Natural killer cell (primary cell): ENCODE results near the gene KCNJ18. TPM values are rescaled to one million over a fixed set of nuclear protein-coding genes. Genes with fewer than 3 reads are reported as not detected.
"Not testable (repeated sequence)": the region's sequence is repeated elsewhere in the genome, so short reads cannot be mapped to it uniquely, and the experiment has no call there.

Source experiments
- ATAC-seq, 3 donors: fragments of 150-1000 bp in 2 of 3; fragments of 200-7000 bp in 1 of 3; cut with Tn5 transposase; 1 replicate in 1 of 3; 2 replicates in 2 of 3; pipeline ENCODE4 v1.10.0; 2021; ENCODE audit warnings: mild to moderate bottlenecking in 2 of 3, moderate library complexity in 2 of 3
- DNase-seq, 2 donors: peaks; one replicate each; pipeline versions ENCODE4 v3.0.0 to v3.0.0-alpha.2; 2013 to 2021; ENCODE audit warnings: mixed read lengths in 1 of 2
- H3K27ac ChIP-seq: one replicate; pipeline ENCODE4 v1.5.1; 2013; ENCODE audit warnings: mild to moderate bottlenecking, low read length
- H3K27me3 ChIP-seq: one replicate; pipeline ENCODE4 v1.6.1; 2013; ENCODE audit warnings: low read length; ENCODE audit not compliant: control insufficient read depth, insufficient read depth
- H3K36me3 ChIP-seq: one replicate; pipeline ENCODE4 v1.6.1; 2013; ENCODE audit warnings: low read length; ENCODE audit not compliant: control insufficient read depth, insufficient read depth
- H3K4me1 ChIP-seq: one replicate; pipeline ENCODE4 v1.6.1; 2013; ENCODE audit warnings: low read length; ENCODE audit not compliant: control insufficient read depth, insufficient read depth
- H3K4me3 ChIP-seq: one replicate; pipeline ENCODE4 v1.5.1; 2013; ENCODE audit warnings: low read length
- H3K9me3 ChIP-seq: one replicate; pipeline ENCODE4 v1.6.1; 2013; ENCODE audit warnings: low read length; ENCODE audit not compliant: control insufficient read depth, insufficient read depth
- H3K27ac Mint-ChIP-seq, 2 donors: one replicate each; pipeline ENCODE4 v1.8.0; 2022; ENCODE audit warnings: mild to moderate bottlenecking in 2 of 2, mixed read lengths in 2 of 2, moderate library complexity in 1 of 2
- H3K27me3 Mint-ChIP-seq, 2 donors: one replicate each; pipeline ENCODE4 v1.8.0; 2022; ENCODE audit warnings: low read depth in 2 of 2, mixed read lengths in 2 of 2
- H3K36me3 Mint-ChIP-seq: one replicate; pipeline ENCODE4 v1.8.0; 2022; ENCODE audit warnings: mixed read lengths
- H3K4me1 Mint-ChIP-seq, 2 donors: one replicate each; pipeline ENCODE4 v1.8.0; 2022; ENCODE audit warnings: mixed read lengths in 2 of 2
- H3K4me3 Mint-ChIP-seq: one replicate; pipeline ENCODE4 v1.8.0; 2022; ENCODE audit warnings: mild to moderate bottlenecking, moderate library complexity, mixed read lengths
- H3K9me3 Mint-ChIP-seq, 2 donors: one replicate each; pipeline ENCODE4 v1.8.0; 2022; ENCODE audit warnings: mixed read lengths in 2 of 2
- CTCF ChIP-seq: fragments of 200-600 bp; IDR thresholded peaks from one replicate; pipeline ENCODE4 v1.8.0; 2022; ENCODE audit warnings: antibody characterized with exemption
- WGBS: methylation state at CpG from one replicate; pipeline ENCODE4 v1.1.7; 2013; ENCODE audit warnings: missing lambda C conversion rate; ENCODE audit not compliant: insufficient coverage; 5-methylcytosine and 5-hydroxymethylcytosine counted together
- intact Hi-C: fragments of 100-400 bp; cut with micrococcal nuclease; formaldehyde crosslinking; loops from one replicate; pipeline ENCODE4 v1.14.2; 2022
- total RNA-seq, 4 donors: library from RNA; stranded (reverse); fragments of 120-200 nt in 1 of 4; gene quantifications; one replicate each; pipeline versions ENCODE4 v1.2.3 to v1.2.4, GENCODE V29; 2013 to 2022

KCNJ18 gene
- total RNA-seq, 3 donors from 2014 or later (not counting 1 experiment from before 2014, with no cell fraction given), result not detected

GRCh38 chr17:21709994-21710393 is 17.7 kb downstream of the KCNJ18 start:
- H3K4me3 ChIP-seq, H3K27me3 ChIP-seq, H3K4me1 Mint-ChIP-seq, H3K27ac ChIP-seq, H3K27me3 Mint-ChIP-seq, H3K4me3 Mint-ChIP-seq, DNase-seq, H3K36me3 ChIP-seq, H3K36me3 Mint-ChIP-seq, ATAC-seq, H3K9me3 Mint-ChIP-seq, H3K4me1 ChIP-seq, H3K9me3 ChIP-seq, intact Hi-C loops, H3K27ac Mint-ChIP-seq: not testable (repeated sequence)
- 62% methylated on average over 4 of the region's 8 CpGs for WGBS

- intact Hi-C loops, result not testable (repeated sequence)
Measured at GRCh38 chr17:21710486-21710885, 18.2 kb downstream of the KCNJ18 start.

GRCh38 chr17:21711182-21711581 is 18.9 kb downstream of the KCNJ18 start:
- ATAC-seq (no peak), DNase-seq (no peak)
- H3K9me3 Mint-ChIP-seq, result peaks cover 0 to 2% of the 10 kb centered on the region in 2 donors

More at GRCh38 chr17:21710486-21710885, 18.2 kb downstream of the KCNJ18 start:
- DNase-seq, H3K27me3 ChIP-seq, H3K9me3 ChIP-seq, H3K27ac Mint-ChIP-seq, H3K4me1 ChIP-seq, ATAC-seq, H3K4me1 Mint-ChIP-seq, H3K4me3 Mint-ChIP-seq, H3K27ac ChIP-seq, H3K36me3 ChIP-seq, H3K4me3 ChIP-seq, H3K27me3 Mint-ChIP-seq, H3K9me3 Mint-ChIP-seq, H3K36me3 Mint-ChIP-seq: not testable (repeated sequence)
- 91% methylated on average over 3 of the region's 3 CpGs for WGBS

GRCh38 chr17:21713020-21713419 is 20.7 kb downstream of the KCNJ18 start:
- H3K36me3 Mint-ChIP-seq, H3K36me3 ChIP-seq, intact Hi-C loops, H3K27me3 Mint-ChIP-seq, H3K9me3 Mint-ChIP-seq, H3K9me3 ChIP-seq, H3K4me3 Mint-ChIP-seq, H3K27me3 ChIP-seq, H3K4me1 Mint-ChIP-seq, H3K27ac Mint-ChIP-seq, H3K4me3 ChIP-seq, DNase-seq, H3K27ac ChIP-seq, H3K4me1 ChIP-seq, ATAC-seq: not testable (repeated sequence)
- 74% methylated on average over 7 of the region's 8 CpGs for WGBS

More at GRCh38 chr17:21711182-21711581, 18.9 kb downstream of the KCNJ18 start:
- Histone ChIP-seq H3K4me1 (no peaks in the 10 kb centered on the region), H3K36me3 (no peaks in the 10 kb centered on the region), H3K4me3 (no peak overlapping the region), H3K27me3 (no peaks in the 10 kb centered on the region), H3K9me3 (no peaks in the 10 kb centered on the region), H3K27ac (no peak overlapping the region)
- intact Hi-C loops, result no loop called here
- no peaks in the 10 kb centered on the region for H3K4me1 Mint-ChIP-seq
- no peak overlapping the region for H3K4me3 Mint-ChIP-seq
- WGBS, result 82% methylated on average over 12 of the region's 12 CpGs
- no peaks in the 10 kb centered on the region for H3K36me3 Mint-ChIP-seq
- H3K27me3 Mint-ChIP-seq, result peaks cover 0 to 2% of the 10 kb centered on the region in 2 donors
- no peak for TF ChIP-seq CTCF
- no peak overlapping the region for H3K27ac Mint-ChIP-seq

GRCh38 chr17:21713631-21714030 is 21.3 kb downstream of the KCNJ18 start:
- H3K4me3 Mint-ChIP-seq, H3K27ac ChIP-seq, ATAC-seq, intact Hi-C loops, H3K4me1 Mint-ChIP-seq, H3K27ac Mint-ChIP-seq, H3K36me3 ChIP-seq, H3K9me3 ChIP-seq, H3K27me3 ChIP-seq, H3K9me3 Mint-ChIP-seq, H3K27me3 Mint-ChIP-seq, H3K4me1 ChIP-seq, H3K36me3 Mint-ChIP-seq, H3K4me3 ChIP-seq, DNase-seq: not testable (repeated sequence)
- WGBS, result no CpG with 5 or more reads among the region's 3 CpGs

- H3K4me1 Mint-ChIP-seq, DNase-seq, H3K4me3 Mint-ChIP-seq, intact Hi-C loops, H3K27ac Mint-ChIP-seq, H3K36me3 ChIP-seq, H3K27me3 Mint-ChIP-seq, ATAC-seq, H3K27me3 ChIP-seq, H3K27ac ChIP-seq, H3K9me3 ChIP-seq, H3K4me3 ChIP-seq, H3K36me3 Mint-ChIP-seq, H3K4me1 ChIP-seq, H3K9me3 Mint-ChIP-seq: not testable (repeated sequence)
- WGBS, result 50% methylated on average over 2 of the region's 3 CpGs
Measured at GRCh38 chr17:21714676-21715075, 22.4 kb downstream of the KCNJ18 start.

GRCh38 chr17:21715877-21716276 is 23.6 kb downstream of the KCNJ18 start:
- H3K27me3 Mint-ChIP-seq, intact Hi-C loops, H3K4me3 Mint-ChIP-seq, H3K27ac Mint-ChIP-seq, H3K4me1 Mint-ChIP-seq, H3K4me3 ChIP-seq, H3K4me1 ChIP-seq, H3K36me3 Mint-ChIP-seq, H3K27me3 ChIP-seq, DNase-seq, H3K9me3 ChIP-seq, ATAC-seq, H3K9me3 Mint-ChIP-seq, H3K27ac ChIP-seq, H3K36me3 ChIP-seq: not testable (repeated sequence)
- WGBS, result no CpG with 5 or more reads among the region's 3 CpGs
